GM21528 (cell line): ENCODE data around the gene ATRX.
"Not testable (repeated sequence)": the region's sequence is repeated elsewhere in the genome, so short reads cannot be mapped to it uniquely, and the experiment has no call there.

Source experiments
- ATAC-seq: cut with Tn5 transposase; IDR thresholded peaks from one replicate; pipeline ENCODE4 v1.9.1; 2021; ENCODE audit warnings: mild to moderate bottlenecking, moderate library complexity; ENCODE audit not compliant: unreplicated experiment, low FRiP score

The ATRX gene

GRCh38 chrX:77635373-77635772, 150.6 kb downstream of the ATRX start:
- ATAC-seq = no peak

- ATAC-seq = no peak
Measured at GRCh38 chrX:77628294-77629025, 157.6 kb downstream of the ATRX start.

GRCh38 chrX:77622672-77623071, 163.3 kb downstream of the ATRX start:
- ATAC-seq = no peak

- ATAC-seq = no peak
Measured at GRCh38 chrX:77622233-77622632, 163.8 kb downstream of the ATRX start.

GRCh38 chrX:77621453-77621852, 164.6 kb downstream of the ATRX start:
- not testable (repeated sequence) for ATAC-seq

GRCh38 chrX:77617206-77617605, 168.8 kb downstream of the ATRX start:
- ATAC-seq = no peak

GRCh38 chrX:77603635-77604336, 182.2 kb downstream of the ATRX start:
- ATAC-seq = no peak

- ATAC-seq = no peak
Measured at GRCh38 chrX:77597511-77597910, 188.5 kb downstream of the ATRX start.

GRCh38 chrX:77597090-77597489, 188.9 kb downstream of the ATRX start:
- no peak for ATAC-seq

- no peak for ATAC-seq
Measured at GRCh38 chrX:77595848-77596247, 190.2 kb downstream of the ATRX start.

- ATAC-seq = no peak
Measured at GRCh38 chrX:77572322-77572721, 213.7 kb downstream of the ATRX start.

- ATAC-seq = no peak
Measured at GRCh38 chrX:77565278-77565677, 220.7 kb downstream of the ATRX start.

- ATAC-seq = no peak
Measured at GRCh38 chrX:77564823-77565222, 221.2 kb downstream of the ATRX start.

GRCh38 chrX:77561372-77561771, 224.6 kb downstream of the ATRX start:
- no peak for ATAC-seq

GRCh38 chrX:77556276-77556675, 229.7 kb downstream of the ATRX start:
- no peak for ATAC-seq

- no peak for ATAC-seq
Measured at GRCh38 chrX:77548751-77549150, 237.3 kb downstream of the ATRX start.

- ATAC-seq = not testable (repeated sequence)
Measured at GRCh38 chrX:77539778-77540177, 246.2 kb downstream of the ATRX start.

GRCh38 chrX:77531261-77531660, 254.8 kb downstream of the ATRX start:
- ATAC-seq = not testable (repeated sequence)

GRCh38 chrX:77528034-77528433, 258.0 kb downstream of the ATRX start:
- no peak for ATAC-seq

GRCh38 chrX:77527233-77528001, 258.6 kb downstream of the ATRX start:
- ATAC-seq = no peak

GRCh38 chrX:77519765-77520164, 266.3 kb downstream of the ATRX start:
- ATAC-seq = no peak
